Activated naive CD4-positive, alpha-beta T cell treated with anti-CD3 and anti-CD28 coated beads, Interleukin-2, amount 10 ng/mL, durations not matched to agents 5 hours and 36 hours (primary cell): Measurements from ENCODE around the gene SLC35F2. TPM values are rescaled to one million over a fixed set of nuclear protein-coding genes. Genes with fewer than 3 reads are reported as not detected.

ENCODE experiments used
- total RNA-seq, 2 experiments: library from RNA; stranded (reverse); gene quantifications; one replicate each; pipeline ENCODE4 v1.2.3, GENCODE V29; 2021

SLC35F2 gene, protein sequence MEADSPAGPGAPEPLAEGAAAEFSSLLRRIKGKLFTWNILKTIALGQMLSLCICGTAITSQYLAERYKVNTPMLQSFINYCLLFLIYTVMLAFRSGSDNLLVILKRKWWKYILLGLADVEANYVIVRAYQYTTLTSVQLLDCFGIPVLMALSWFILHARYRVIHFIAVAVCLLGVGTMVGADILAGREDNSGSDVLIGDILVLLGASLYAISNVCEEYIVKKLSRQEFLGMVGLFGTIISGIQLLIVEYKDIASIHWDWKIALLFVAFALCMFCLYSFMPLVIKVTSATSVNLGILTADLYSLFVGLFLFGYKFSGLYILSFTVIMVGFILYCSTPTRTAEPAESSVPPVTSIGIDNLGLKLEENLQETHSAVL
- 1 to 10 TPM; 5.5 to 6.2 TPM for total RNA-seq

DNA sequence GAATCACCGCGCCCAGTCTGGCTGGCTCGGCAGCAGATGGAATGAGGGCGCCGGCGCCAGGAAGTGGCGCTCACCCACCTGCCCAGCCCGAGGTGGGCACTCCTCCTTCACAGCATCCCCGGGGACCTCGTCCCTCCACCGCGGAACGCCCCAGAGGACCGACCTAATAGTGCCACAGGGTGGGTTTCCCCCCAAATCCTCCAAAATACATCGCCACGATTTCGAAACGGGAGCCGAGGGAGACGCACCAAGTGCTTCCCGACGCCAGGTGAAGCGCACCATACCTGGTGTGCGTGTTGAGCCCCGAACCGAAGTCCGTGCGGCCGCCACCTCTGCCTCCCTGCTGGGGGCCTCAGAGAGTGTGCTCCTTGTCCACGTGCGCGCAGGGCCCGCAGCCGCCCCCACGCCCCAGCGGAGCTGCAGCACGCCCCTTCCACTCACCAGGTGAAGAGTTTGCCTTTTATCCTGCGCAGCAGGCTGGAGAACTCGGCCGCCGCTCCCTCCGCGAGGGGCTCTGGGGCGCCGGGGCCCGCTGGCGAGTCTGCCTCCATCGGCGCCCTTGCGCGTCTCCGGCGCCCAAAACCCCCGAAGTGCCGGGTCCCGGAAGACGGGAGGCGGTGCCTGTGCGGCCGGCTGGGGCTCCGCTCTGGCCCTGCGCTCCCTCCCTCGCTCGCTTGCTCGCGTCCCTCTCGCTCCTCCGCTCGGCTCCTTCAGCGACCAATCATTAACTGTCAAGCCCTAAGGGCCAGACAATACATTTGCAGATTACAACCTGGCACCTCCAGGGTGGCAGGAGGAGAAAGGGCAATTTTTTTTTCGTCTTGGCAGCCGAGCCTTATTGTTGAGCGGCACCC lies at the start of gene SLC35F2:
TSS of gene SLC35F2 (minus strand) at position 571 of the 854 bp plus-strand sequence. CDS start at position 551, 20 bp downstream.

Other genes with a start within 250 kb of the SLC35F2 start
- not detected for gene SLN, start 146.7 kb downstream of the SLC35F2 start, total RNA-seq
- gene RAB39A, start 69.7 kb upstream of the SLC35F2 start, total RNA-seq: not detected
- 10 to 100 TPM; 29.5 to 30.8 TPM for gene CUL5, start 150.1 kb upstream of the SLC35F2 start, total RNA-seq